PC-3 (cell line): Measurements from ENCODE around the gene NCOR2.

ENCODE experiments used
- CTCF ChIP-seq: fragments of 300-600 bp; sonication (generic); conservative IDR thresholded peaks from 2 replicates; pipeline ENCODE4 v1.5.1; 2017; ENCODE audit warnings: antibody characterized with exemption, low read depth, mild to moderate bottlenecking, low read length
- EZH2 ChIP-seq: fragments of 300-600 bp; sonication (generic); IDR thresholded peaks from one replicate; pipeline ENCODE4 v1.6.1; 2017; ENCODE audit warnings: antibody characterized with exemption, mild to moderate bottlenecking, low read length; ENCODE audit not compliant: unreplicated experiment

GRCh38 chr12:124565656-124566160 is 1.7 kb downstream of the NCOR2 start:
- TF ChIP-seq CTCF (no peak), EZH2 (no peak)
